Measurements from ENCODE around the gene ZKSCAN4.

- no peak for TF ChIP-seq CTCF (IDR thresholded peaks at IDR 0.05)
- no peak for TF ChIP-seq POLR2A (IDR thresholded peaks at IDR 0.05)
Observed at GRCh38 chr6:28207510-28208110, 44.5 kb downstream of the ZKSCAN4 start.
